Measurements from ENCODE around the gene KLHL8. TPM values are rescaled to one million over a fixed set of nuclear protein-coding genes. Genes with fewer than 3 reads are reported as not detected.

The KLHL8 gene
- total RNA-seq, 2 experiments from 2014 or later: 10.7 to 12.1 TPM

GRCh38 chr4:87243426-87244053 lies 23.1 kb upstream of the KLHL8 start:
- H3K4me3 Mint-ChIP-seq: no peak overlapping the region
- CTCF ChIA-PET: no interaction called here
- no peak for DNase-seq
- peaks cover 9% of the 10 kb centered on the region for H3K27me3 Mint-ChIP-seq (ENCODE audit: low read depth)
- no peaks in the 10 kb centered on the region for H3K4me1 Mint-ChIP-seq (ENCODE audit: low read depth)
- intact Hi-C loops (cut with micrococcal nuclease): no loop called here
- H3K27ac Mint-ChIP-seq: no peak overlapping the region
- H3K9me3 Mint-ChIP-seq: peaks cover 18% of the 10 kb centered on the region
- peaks cover 8% of the 10 kb centered on the region for H3K36me3 Mint-ChIP-seq (ENCODE audit: low read depth)

- intact Hi-C loops (cut with micrococcal nuclease): no loop called here
- no peak overlapping the region for H3K27ac Mint-ChIP-seq
- H3K36me3 Mint-ChIP-seq (ENCODE audit: low read depth): peaks cover 8% of the 10 kb centered on the region
- no peak overlapping the region for H3K4me3 Mint-ChIP-seq
- CTCF ChIA-PET: interaction anchor here (2.4 kb wide), 1 partner anchor 91 kb away, joined by 11 read pairs; no protein-coding TSS in a partner anchor
- peaks cover 7% of the 10 kb centered on the region for H3K27me3 Mint-ChIP-seq (ENCODE audit: low read depth)
- H3K9me3 Mint-ChIP-seq: peaks cover 18% of the 10 kb centered on the region
- no peak for DNase-seq
- no peaks in the 10 kb centered on the region for H3K4me1 Mint-ChIP-seq (ENCODE audit: low read depth)
Measured at GRCh38 chr4:87241336-87241735, 20.9 kb upstream of the KLHL8 start.

GRCh38 chr4:87240341-87240740 lies 19.9 kb upstream of the KLHL8 start:
- peaks cover 7% of the 10 kb centered on the region for H3K27me3 Mint-ChIP-seq (ENCODE audit: low read depth)
- H3K36me3 Mint-ChIP-seq (ENCODE audit: low read depth): peaks cover 8% of the 10 kb centered on the region
- H3K9me3 Mint-ChIP-seq: peaks cover 18% of the 10 kb centered on the region
- CTCF ChIA-PET: interaction anchor here (1.2 to 2.4 kb wide), 3 partner anchors 90 to 393 kb away, joined by 3 to 11 read pairs (median 3); no protein-coding TSS in a partner anchor
- no peak overlapping the region for H3K27ac Mint-ChIP-seq
- H3K4me3 Mint-ChIP-seq: no peak overlapping the region
- intact Hi-C loops (cut with micrococcal nuclease): no loop called here
- no peaks in the 10 kb centered on the region for H3K4me1 Mint-ChIP-seq (ENCODE audit: low read depth)
- DNase-seq: no peak

GRCh38 chr4:87239821-87240220 lies 19.4 kb upstream of the KLHL8 start:
- Mint-ChIP-seq H3K4me3 (no peak overlapping the region), H3K36me3 (ENCODE audit: low read depth) (peaks cover 8% of the 10 kb centered on the region), H3K9me3 (peaks cover 18% of the 10 kb centered on the region), H3K27me3 (ENCODE audit: low read depth) (peaks cover 7% of the 10 kb centered on the region), H3K27ac (no peak overlapping the region), H3K4me1 (ENCODE audit: low read depth) (no peaks in the 10 kb centered on the region)
- CTCF ChIA-PET: interaction anchor here (1.1 to 2.4 kb wide), 4 partner anchors 89 to 393 kb away, joined by 3 to 11 read pairs (median 3); no protein-coding TSS in a partner anchor
- DNase-seq: no peak
- intact Hi-C loops (cut with micrococcal nuclease): loop anchor here (5.0 kb wide), 1 partner anchor 148 kb away; no protein-coding TSS in a partner anchor

- peaks cover 8% of the 10 kb centered on the region for H3K36me3 Mint-ChIP-seq (ENCODE audit: low read depth)
- H3K4me3 Mint-ChIP-seq: no peak overlapping the region
- no peak overlapping the region for H3K27ac Mint-ChIP-seq
- intact Hi-C loops (cut with micrococcal nuclease): loop anchor here (5.0 kb wide), 1 partner anchor 147 kb away; no protein-coding TSS in a partner anchor
- DNase-seq: no peak
- H3K9me3 Mint-ChIP-seq: peaks cover 18% of the 10 kb centered on the region
- CTCF ChIA-PET: interaction anchor here (0.6 to 2.4 kb wide), 4 partner anchors 89 to 319 kb away, joined by 3 to 11 read pairs (median 3); no protein-coding TSS in a partner anchor
- H3K4me1 Mint-ChIP-seq (ENCODE audit: low read depth): no peaks in the 10 kb centered on the region
- H3K27me3 Mint-ChIP-seq (ENCODE audit: low read depth): peaks cover 7% of the 10 kb centered on the region
Measured at GRCh38 chr4:87239194-87239593, 18.8 kb upstream of the KLHL8 start.

GRCh38 chr4:87236861-87237260 lies 16.4 kb upstream of the KLHL8 start:
- H3K27me3 Mint-ChIP-seq (ENCODE audit: low read depth): peaks cover 4% of the 10 kb centered on the region
- intact Hi-C loops (cut with micrococcal nuclease): loop anchor here (2.0 to 5.0 kb wide), 2 partner anchors 145 to 228 kb away; no protein-coding TSS in a partner anchor
- H3K27ac Mint-ChIP-seq: no peak overlapping the region
- H3K9me3 Mint-ChIP-seq: peaks cover 1% of the 10 kb centered on the region
- CTCF ChIA-PET: interaction anchor here (0.6 to 1.4 kb wide), 2 partner anchors 17 to 86 kb away, joined by 3 to 9 read pairs; no protein-coding TSS in a partner anchor
- H3K4me1 Mint-ChIP-seq (ENCODE audit: low read depth): no peaks in the 10 kb centered on the region
- no peak overlapping the region for H3K4me3 Mint-ChIP-seq
- no peak for DNase-seq
- H3K36me3 Mint-ChIP-seq (ENCODE audit: low read depth): no peaks in the 10 kb centered on the region

- Mint-ChIP-seq H3K9me3 (no peaks in the 10 kb centered on the region), H3K36me3 (ENCODE audit: low read depth) (no peaks in the 10 kb centered on the region), H3K4me3 (no peak overlapping the region), H3K27ac (no peak overlapping the region), H3K27me3 (ENCODE audit: low read depth) (peaks cover 2% of the 10 kb centered on the region), H3K4me1 (ENCODE audit: low read depth) (no peaks in the 10 kb centered on the region)
- no peak for DNase-seq
- CTCF ChIA-PET: interaction anchor here (0.5 to 2.6 kb wide), 14 partner anchors 9 to 736 kb away, joined by 3 to 28 read pairs (median 4); partner anchors contain the start of gene KLHL8
- intact Hi-C loops (cut with micrococcal nuclease): loop anchor here (1.0 to 5.0 kb wide), 6 partner anchors 15 to 736 kb away; partner anchors contain the start of gene KLHL8
Measured at GRCh38 chr4:87235020-87235671, 14.7 kb upstream of the KLHL8 start.

GRCh38 chr4:87232216-87232615 lies 11.8 kb upstream of the KLHL8 start:
- no peaks in the 10 kb centered on the region for H3K27me3 Mint-ChIP-seq (ENCODE audit: low read depth)
- H3K4me1 Mint-ChIP-seq (ENCODE audit: low read depth): no peaks in the 10 kb centered on the region
- no peaks in the 10 kb centered on the region for H3K9me3 Mint-ChIP-seq
- no peak for DNase-seq
- intact Hi-C loops (cut with micrococcal nuclease): no loop called here
- CTCF ChIA-PET: no interaction called here
- H3K36me3 Mint-ChIP-seq (ENCODE audit: low read depth): no peaks in the 10 kb centered on the region
- H3K4me3 Mint-ChIP-seq: no peak overlapping the region
- H3K27ac Mint-ChIP-seq: no peak overlapping the region

- intact Hi-C loops (cut with micrococcal nuclease): no loop called here
- H3K36me3 Mint-ChIP-seq (ENCODE audit: low read depth): no peaks in the 10 kb centered on the region
- H3K27ac Mint-ChIP-seq: no peak overlapping the region
- H3K4me3 Mint-ChIP-seq: no peak overlapping the region
- H3K4me1 Mint-ChIP-seq (ENCODE audit: low read depth): no peaks in the 10 kb centered on the region
- no peaks in the 10 kb centered on the region for H3K9me3 Mint-ChIP-seq
- CTCF ChIA-PET: interaction anchor here (1.1 kb wide), 1 partner anchor 12 kb away, joined by 3 read pairs; no protein-coding TSS in a partner anchor
- H3K27me3 Mint-ChIP-seq (ENCODE audit: low read depth): no peaks in the 10 kb centered on the region
- no peak for DNase-seq
Measured at GRCh38 chr4:87230806-87231205, 10.4 kb upstream of the KLHL8 start.

- Mint-ChIP-seq H3K4me3 (no peak overlapping the region), H3K9me3 (no peaks in the 10 kb centered on the region), H3K36me3 (ENCODE audit: low read depth) (no peaks in the 10 kb centered on the region), H3K27me3 (ENCODE audit: low read depth) (no peaks in the 10 kb centered on the region), H3K4me1 (ENCODE audit: low read depth) (no peaks in the 10 kb centered on the region), H3K27ac (no peak overlapping the region)
- intact Hi-C loops (cut with micrococcal nuclease): no loop called here
- CTCF ChIA-PET: interaction anchor here (0.7 to 1.1 kb wide), 3 partner anchors 11 to 79 kb away, joined by 3 to 4 read pairs (median 3); no protein-coding TSS in a partner anchor
- DNase-seq: no peak
Measured at GRCh38 chr4:87229979-87230378, 9.6 kb upstream of the KLHL8 start.

- H3K27ac Mint-ChIP-seq: no peak overlapping the region
- CTCF ChIA-PET: interaction anchor here (0.7 kb wide), 1 partner anchor 10 kb away, joined by 3 read pairs; no protein-coding TSS in a partner anchor
- no peak overlapping the region for H3K4me3 Mint-ChIP-seq
- intact Hi-C loops (cut with micrococcal nuclease): no loop called here
- no peaks in the 10 kb centered on the region for H3K4me1 Mint-ChIP-seq (ENCODE audit: low read depth)
- no peaks in the 10 kb centered on the region for H3K27me3 Mint-ChIP-seq (ENCODE audit: low read depth)
- no peaks in the 10 kb centered on the region for H3K9me3 Mint-ChIP-seq
- no peaks in the 10 kb centered on the region for H3K36me3 Mint-ChIP-seq (ENCODE audit: low read depth)
- DNase-seq: no peak
Measured at GRCh38 chr4:87228262-87228860, 7.9 kb upstream of the KLHL8 start.

- CTCF ChIA-PET: interaction anchor here (0.7 kb wide), 1 partner anchor 9 kb away, joined by 3 read pairs; no protein-coding TSS in a partner anchor
- DNase-seq: no peak
- H3K9me3 Mint-ChIP-seq: no peaks in the 10 kb centered on the region
- no peak overlapping the region for H3K4me3 Mint-ChIP-seq
- no peaks in the 10 kb centered on the region for H3K4me1 Mint-ChIP-seq (ENCODE audit: low read depth)
- H3K27ac Mint-ChIP-seq: no peak overlapping the region
- H3K36me3 Mint-ChIP-seq (ENCODE audit: low read depth): no peaks in the 10 kb centered on the region
- intact Hi-C loops (cut with micrococcal nuclease): no loop called here
- no peaks in the 10 kb centered on the region for H3K27me3 Mint-ChIP-seq (ENCODE audit: low read depth)
Measured at GRCh38 chr4:87227751-87228151, 7.3 kb upstream of the KLHL8 start.
